ENCODE data around the gene CDKL1.

GRCh38 chr14:50366115-50366514 lies 30.6 kb downstream of the CDKL1 start:
- TF ChIP-seq CTCF (optimal IDR thresholded peaks at IDR 0.05 in 1 of 3, IDR thresholded peaks at IDR 0.05 in 1 of 3, conservative IDR thresholded peaks at IDR 0.05 in 1 of 3; ENCODE audit: extremely low read depth in 1 of 3, insufficient read depth in 2 of 3, low read length in 3 of 3) (no peak), EZH2 (IDR thresholded peaks at IDR 0.05; ENCODE audit: low read length) (no peak)

All from keratinocyte (primary cell).